H1 (cell line): ENCODE results near the gene PLPPR3. TPM values are rescaled to one million over a fixed set of nuclear protein-coding genes. Genes with fewer than 3 reads are reported as not detected.

Experiments
- CTCF ChIA-PET: fragments of 300-600 bp; sonication (Branson Sonifier 250); formaldehyde crosslinking; loops from one replicate; lab custom pipeline; 2021; ENCODE audit not compliant: partially characterized antibody; lab: Charles Lee
- POLR2A ChIA-PET: fragments of 300-600 bp; sonication (Branson Sonifier 250); formaldehyde crosslinking; loops from one replicate; lab custom pipeline; 2021; ENCODE audit warnings: inconsistent platforms; ENCODE audit not compliant: partially characterized antibody; lab: Charles Lee
- DNase-seq, 2 experiments: peaks; one replicate each; pipeline versions ENCODE4 v3.0.0 to v3.0.0-alpha.2; 2010 to 2022; ENCODE audit warnings: low spot score in 2 of 2, low read depth in 1 of 2, mixed read lengths in 1 of 2
- FAIRE-seq: peaks from 2 replicates; lab custom pipeline; 2011; peaks lifted over from hg19 to GRCh38; lab: Jason Lieb, UNC
- H2AFZ ChIP-seq: 2 replicates; pipeline ENCODE4 v1.8.1; 2012; ENCODE audit warnings: low read length, inconsistent platforms
- H2AK5ac ChIP-seq: 2 replicates; pipeline ENCODE4 v1.6.1; 2013; ENCODE audit warnings: low read depth, low read length
- H2BK120ac ChIP-seq: replicated peaks from 2 replicates; pipeline ENCODE3; 2013; ENCODE audit warnings: low read depth, low read length, inconsistent platforms
- H2BK12ac ChIP-seq: 2 replicates; pipeline ENCODE4 v1.6.1; 2013; ENCODE audit warnings: low read depth, low read length
- H2BK15ac ChIP-seq: 2 replicates; pipeline ENCODE4 v1.6.1; 2013; ENCODE audit warnings: low read length
- H2BK20ac ChIP-seq: 2 replicates; pipeline ENCODE4 v1.6.1; 2013; ENCODE audit warnings: low read length
- H2BK5ac ChIP-seq: 2 replicates; pipeline ENCODE4 v1.6.1; 2013; ENCODE audit warnings: low read depth, low read length
- H3K14ac ChIP-seq: 2 replicates; pipeline ENCODE4 v1.6.1; 2013; ENCODE audit warnings: inconsistent platforms; ENCODE audit not compliant: insufficient read length
- H3K18ac ChIP-seq: 2 replicates; pipeline ENCODE4 v1.6.1; 2013; ENCODE audit warnings: low read length; ENCODE audit errors: extremely low read depth
- H3K23ac ChIP-seq: 2 replicates; pipeline ENCODE4 v1.6.1; 2013; ENCODE audit warnings: inconsistent platforms; ENCODE audit not compliant: insufficient read length
- H3K23me2 ChIP-seq: 2 replicates; pipeline ENCODE4 v1.6.1; 2013; ENCODE audit warnings: low read depth, low read length
- H3K27ac ChIP-seq: 2 replicates; pipeline ENCODE4 v1.6.1; 2011; ENCODE audit warnings: low read depth, low read length, inconsistent platforms
- H3K27me3 ChIP-seq, 4 experiments: replicated peaks in 1 of 4; 1 replicate in 1 of 4; 2 replicates in 3 of 4; pipeline versions ENCODE4 v1.6.1 to v1.8.1; 2011 to 2013; ENCODE audit warnings: low read length in 3 of 4, mild to moderate bottlenecking in 3 of 4, inconsistent platforms in 2 of 4, mixed read lengths in 2 of 4, moderate library complexity in 1 of 4; ENCODE audit not compliant: control insufficient read depth in 3 of 4, insufficient read depth in 3 of 4; ENCODE audit errors: extremely low read depth in 1 of 4
- H3K36me3 ChIP-seq, 4 experiments: 2 replicates each; pipeline versions ENCODE4 v1.6.1 to v1.8.1; 2011 to 2013; ENCODE audit warnings: mild to moderate bottlenecking in 4 of 4, low read length in 3 of 4, moderate library complexity in 2 of 4, control low read depth in 1 of 4, inconsistent platforms in 1 of 4; ENCODE audit not compliant: insufficient read depth in 4 of 4, control insufficient read depth in 2 of 4
- H3K4ac ChIP-seq: replicated peaks from 2 replicates; pipeline ENCODE3; 2013; ENCODE audit warnings: low read length, low read depth, mixed read lengths, inconsistent platforms; ENCODE audit not compliant: insufficient read length
- H3K4me1 ChIP-seq, 4 experiments: replicated peaks in 1 of 4; 1 replicate in 1 of 4; 2 replicates in 3 of 4; pipeline versions ENCODE4 v1.6.1 to v1.8.1; 2011 to 2013; ENCODE audit warnings: low read length in 3 of 4, inconsistent platforms in 2 of 4, mixed read lengths in 1 of 4; ENCODE audit not compliant: insufficient read depth in 4 of 4, control insufficient read depth in 3 of 4
- H3K4me2 ChIP-seq, 2 experiments: 2 replicates each; pipeline versions ENCODE4 v1.6.1 to v1.8.1; 2011 to 2013; ENCODE audit warnings: low read depth in 2 of 2, low read length in 2 of 2, control low read depth in 1 of 2, inconsistent platforms in 1 of 2, mild to moderate bottlenecking in 1 of 2; ENCODE audit not compliant: insufficient read depth in 1 of 2
- H3K4me3 ChIP-seq, 4 experiments: fragments of 200-600, 300-600 bp in 1 of 4; sonication (generic), shearing (Covaris generic), sonication (Bioruptor Twin) in 1 of 4; 2 replicates each; pipeline versions ENCODE4 v1.5.1 to v1.8.1; 2011 to 2016; ENCODE audit warnings: low read length in 4 of 4, low read depth in 3 of 4, control low read depth in 2 of 4, inconsistent platforms in 2 of 4, mild to moderate bottlenecking in 2 of 4, mixed read lengths in 1 of 4, moderate library complexity in 1 of 4; ENCODE audit not compliant: insufficient read depth in 2 of 4; ENCODE audit errors: extremely low read depth in 1 of 4
- H3K56ac ChIP-seq: replicated peaks from 2 replicates; pipeline ENCODE3; 2013; ENCODE audit warnings: low read depth, mild to moderate bottlenecking, mixed read lengths, low read length, inconsistent platforms; ENCODE audit not compliant: insufficient read length
- H3K79me1 ChIP-seq: 2 replicates; pipeline ENCODE4 v1.6.1; 2013; ENCODE audit warnings: low read depth, low read length, control low read depth
- H3K79me2 ChIP-seq, 2 experiments: 2 replicates each; pipeline versions ENCODE4 v1.6.1 to v1.8.1; 2012 to 2013; ENCODE audit warnings: low read length in 2 of 2, mild to moderate bottlenecking in 2 of 2, inconsistent platforms in 1 of 2; ENCODE audit not compliant: insufficient read depth in 2 of 2, control insufficient read depth in 1 of 2
- H3K9ac ChIP-seq, 4 experiments: replicated peaks in 1 of 4; 1 replicate in 1 of 4; 2 replicates in 3 of 4; pipeline versions ENCODE4 v1.6.1 to v1.8.1; 2011 to 2013; ENCODE audit warnings: low read depth in 3 of 4, low read length in 3 of 4, control low read depth in 2 of 4, mild to moderate bottlenecking in 2 of 4, moderate library complexity in 2 of 4, inconsistent platforms in 1 of 4; ENCODE audit errors: extremely low read depth in 1 of 4
- H3K9me3 ChIP-seq, 2 experiments: 2 replicates each; pipeline versions ENCODE4 v1.6.1 to v1.8.1; 2012 to 2013; ENCODE audit warnings: mild to moderate bottlenecking in 2 of 2, moderate library complexity in 2 of 2, control low read depth in 1 of 2, inconsistent platforms in 1 of 2, low read depth in 1 of 2, low read length in 1 of 2, mixed read lengths in 1 of 2; ENCODE audit not compliant: insufficient read depth in 2 of 2
- H4K20me1 ChIP-seq, 2 experiments: replicated peaks in 1 of 2; 2 replicates each; pipeline versions ENCODE3 to v1.8.1; 2011 to 2013; ENCODE audit warnings: inconsistent platforms in 2 of 2, low read length in 2 of 2, mild to moderate bottlenecking in 1 of 2; ENCODE audit not compliant: insufficient read depth in 2 of 2, control insufficient read depth in 1 of 2
- H4K5ac ChIP-seq: 2 replicates; pipeline ENCODE4 v1.6.1; 2013; ENCODE audit warnings: low read length, low read depth, mixed read lengths, inconsistent platforms; ENCODE audit not compliant: insufficient read length
- H4K8ac ChIP-seq: 2 replicates; pipeline ENCODE4 v1.8.0; 2013; ENCODE audit warnings: mild to moderate bottlenecking, moderate library complexity, low read length, inconsistent platforms; ENCODE audit not compliant: insufficient read depth; ENCODE audit errors: extremely low read depth
- H4K91ac ChIP-seq: replicated peaks from 2 replicates; pipeline ENCODE3; 2013; ENCODE audit warnings: low read length, mixed read lengths, inconsistent platforms; ENCODE audit not compliant: insufficient read length
- ATF2 ChIP-seq: IDR thresholded peaks from 2 replicates; pipeline ENCODE4 v1.6.1; 2012; ENCODE audit warnings: low read length, inconsistent platforms
- CHD1 ChIP-seq: IDR thresholded peaks from 2 replicates; pipeline ENCODE4 v1.6.1; 2012; ENCODE audit warnings: low read depth, low read length, improper control_type of control experiment
- EP300 ChIP-seq, 2 experiments: IDR thresholded peaks; 1 replicate in 1 of 2; 2 replicates in 1 of 2; pipeline ENCODE4 v1.6.1; 2011 to 2012; ENCODE audit warnings: low read depth in 2 of 2, low read length in 2 of 2, mild to moderate bottlenecking in 2 of 2, borderline replicate concordance in 1 of 2, inconsistent platforms in 1 of 2, moderate library complexity in 1 of 2
- GABPA ChIP-seq: IDR thresholded peaks from 2 replicates; pipeline ENCODE4 v1.6.1; 2011; ENCODE audit warnings: mild to moderate bottlenecking, low read length, moderate library complexity, borderline replicate concordance; ENCODE audit not compliant: insufficient read depth
- RAD21 ChIP-seq, 2 experiments: IDR thresholded peaks in 1 of 2; conservative IDR thresholded peaks in 1 of 2; 2 replicates each; pipeline ENCODE4 v1.6.1; 2011; ENCODE audit warnings: low read depth in 2 of 2, low read length in 2 of 2, improper control_type of control experiment in 1 of 2, inconsistent platforms in 1 of 2, mild to moderate bottlenecking in 1 of 2, moderate library complexity in 1 of 2
- RXRA ChIP-seq: IDR thresholded peaks from 2 replicates; pipeline ENCODE4 v1.6.1; 2011; ENCODE audit warnings: low read depth, mild to moderate bottlenecking, low read length, moderate library complexity; ENCODE audit not compliant: insufficient read depth
- SIX5 ChIP-seq: IDR thresholded peaks from 2 replicates; pipeline ENCODE4 v1.6.1; 2011; ENCODE audit warnings: mild to moderate bottlenecking, low read depth, low read length
- TAF1 ChIP-seq: IDR thresholded peaks from 2 replicates; pipeline ENCODE4 v1.6.1; 2011; ENCODE audit warnings: mild to moderate bottlenecking, low read depth, low read length
- TBP ChIP-seq: IDR thresholded peaks from 2 replicates; pipeline ENCODE4 v1.6.1; 2011; ENCODE audit warnings: low read depth, low read length, improper control_type of control experiment
- ZNF274 ChIP-seq: IDR thresholded peaks from 2 replicates; pipeline ENCODE4 v1.7.0; 2012; ENCODE audit warnings: low read length, borderline replicate concordance; ENCODE audit errors: extremely low read depth
- WGBS, 2 experiments: shearing (Covaris generic) in 1 of 2; methylation state at CpG; one replicate each; pipeline versions ENCODE4 v1.1.6 to v1.1.7; 2013 to 2015; ENCODE audit warnings: low lambda C conversion rate in 2 of 2, mixed read lengths in 2 of 2, inconsistent platforms in 1 of 2, low coverage in 1 of 2, missing lambda C conversion rate in 1 of 2; ENCODE audit not compliant: insufficient replicate concordance in 2 of 2, insufficient coverage in 1 of 2, insufficient read length in 1 of 2; ENCODE audit errors: extremely low coverage in 1 of 2, missing lambda C conversion rate in 1 of 2; 5-methylcytosine and 5-hydroxymethylcytosine counted together
- polyA plus RNA-seq, 7 experiments: library from polyadenylated mRNA; depleted of rRNA in 3 of 7; stranded (reverse) in 5 of 7; unstranded in 2 of 7; fragments of >200 nt in 5 of 7; fragments of 200-250 nt in 2 of 7; gene quantifications; 1 replicate in 5 of 7; 2 replicates in 1 of 7; 4 replicates in 1 of 7; pipeline versions ENCODE4 v1.2.1 to v1.2.3, GENCODE V29; 2011 to 2013; ENCODE audit warnings: missing spikeins in 2 of 7, mixed read lengths in 2 of 7
- total RNA-seq: library from RNA; stranded (reverse); fragmentation: NEBNext Ultra II Directional; extraction: Animal tissue kit (Norgen Biotek cat#: 25700); gene quantifications from 2 replicates; pipeline ENCODE4 v1.2.1, GENCODE V29; 2021

Gene PLPPR3
- total and polyA plus RNA-seq, 2 of the 8 experiments (the other 6 are each of a cell fraction or from before 2014, with no cell fraction given), result 71.7 to 76.4 TPM

- no peak overlapping the region for H3K27ac ChIP-seq
- no peak for TF ChIP-seq SIX5
- TF ChIP-seq ATF2, result no peak
- TF ChIP-seq GABPA, result no peak
- no peak for TF ChIP-seq TAF1
- TF ChIP-seq TBP, result no peak
- TF ChIP-seq ZNF274, result no peak
- TF ChIP-seq EP300 (IDR thresholded peaks at IDR 0.05; ENCODE audit: borderline replicate concordance in 1 of 2, low read depth in 2 of 2, low read length in 2 of 2), result no peak
- TF ChIP-seq RAD21 (IDR thresholded peaks at IDR 0.05 in 1 of 2, conservative IDR thresholded peaks at IDR 0.05 in 1 of 2; ENCODE audit: low read depth in 2 of 2, low read length in 2 of 2), result no peak
- no peak for TF ChIP-seq CHD1
- no peak for TF ChIP-seq RXRA
Measured at GRCh38 chr19:823565-824121, 1.9 kb upstream of the PLPPR3 start.

More at GRCh38 chr19:823565-824121, 1.9 kb upstream of the PLPPR3 start:
- H3K9ac ChIP-seq, result no peak overlapping the region
- no peak overlapping the region for H2BK120ac ChIP-seq
- POLR2A ChIA-PET, result interaction anchor here (0.7 to 12.0 kb wide), 7 partner anchors 8 to 81 kb away, joined by 3 to 277 read pairs (median 4); partner anchors contain the start of gene PTBP1
- H3K23me2 ChIP-seq, result peaks cover 4% of the 10 kb centered on the region; the same call in 1 of the 2 replicates
- H3K14ac ChIP-seq, result no peak overlapping the region
- H2BK15ac ChIP-seq, result no peak overlapping the region
- H2AK5ac ChIP-seq, result no peak overlapping the region
- no peak overlapping the region for H2AFZ ChIP-seq
- no peak overlapping the region for H2BK20ac ChIP-seq
- H3K56ac ChIP-seq, result no peak overlapping the region
- H3K4me2 ChIP-seq, result peak overlapping the region in 1 of 2 experiments; percentile 8; a peak in 1 of 4 replicates
- peaks cover 5% of the 10 kb centered on the region; the same call in 1 of the 2 replicates for H3K79me1 ChIP-seq
- no peak overlapping the region for H2BK5ac ChIP-seq
- H3K79me2 ChIP-seq, result peaks cover 0 to 11% of the 10 kb centered on the region in 2 experiments; a peak in 1 of 4 replicates
- H4K8ac ChIP-seq, result peak overlapping the region; percentile 62
- H3K36me3 ChIP-seq, result no peaks in the 10 kb centered on the region
- peak overlapping the region; percentile 13 for H3K18ac ChIP-seq
- H3K23ac ChIP-seq, result no peak overlapping the region
- H3K4me3 ChIP-seq, result no peak overlapping the region
- FAIRE-seq (no peak), DNase-seq (peak in 1 of 2 experiments; percentile 66)
- WGBS, 2 experiments, result 77% methylated on average over 12 of the region's 12 CpGs; no CpG with 5 or more reads in 1 of the 2 experiments
- no peak overlapping the region for H2BK12ac ChIP-seq
- no peaks in the 10 kb centered on the region for H4K20me1 ChIP-seq
- H3K4ac ChIP-seq, result no peak overlapping the region
- no peaks in the 10 kb centered on the region for H3K27me3 ChIP-seq
- no peaks in the 10 kb centered on the region for H3K9me3 ChIP-seq
- no peak overlapping the region for H4K5ac ChIP-seq
- CTCF ChIA-PET, result interaction anchor here (0.6 to 2.1 kb wide), 2 partner anchors 17 to 268 kb away, joined by 3 to 6 read pairs; partner anchors contain the start of gene PRTN3
- H4K91ac ChIP-seq, result no peak overlapping the region
- H3K4me1 ChIP-seq, result peaks cover 0 to 7% (median 5%) of the 10 kb centered on the region in 4 experiments; a peak in 5 of 7 replicates
